Colonic mucosa (tissue), 4 donors: Measurements from ENCODE around the gene PTPRA. TPM values are rescaled to one million over a fixed set of nuclear protein-coding genes. Genes with fewer than 3 reads are reported as not detected.

Experiments used
- DNase-seq: peaks from one replicate; pipeline ENCODE4 v3.0.0-alpha.2; 2020
- H3K27ac ChIP-seq: fragments of 200-600 bp; one replicate; pipeline ENCODE4 v1.8.0; 2021
- H3K27me3 ChIP-seq: fragments of 200-600 bp; one replicate; pipeline ENCODE4 v1.8.0; 2021
- H3K36me3 ChIP-seq: fragments of 200-600 bp; one replicate; pipeline ENCODE4 v1.8.0; 2021
- H3K4me1 ChIP-seq: fragments of 200-600 bp; one replicate; pipeline ENCODE4 v1.8.0; 2021; ENCODE audit warnings: mild to moderate bottlenecking
- H3K4me3 ChIP-seq: fragments of 200-600 bp; one replicate; pipeline ENCODE4 v1.8.0; 2021
- H3K9ac ChIP-seq, 2 donors: one replicate each; pipeline ENCODE4 v1.7.0; 2013; ENCODE audit warnings: control low read depth in 2 of 2, low read depth in 2 of 2, low read length in 2 of 2
- H3K9me3 ChIP-seq: fragments of 200-600 bp; one replicate; pipeline ENCODE4 v1.8.0; 2021
- intact Hi-C: fragments of 100-400 bp; cut with DNase I; formaldehyde crosslinking; loops from one replicate; pipeline ENCODE4 v1.14.1; 2022
- total RNA-seq, 2 donors: library from RNA; stranded (reverse); fragmentation: NEBNext Ultra II Directional in 1 of 2; extraction: Animal tissue kit (Norgen Biotek cat#: 25700) in 1 of 2; gene quantifications; one replicate each; pipeline ENCODE4 v1.2.1, GENCODE V29; 2021
- TF ChIP-seq, protein P1 (sequence below): fragments of 200-600 bp; IDR thresholded peaks from one replicate; pipeline ENCODE4 v1.8.0; 2022; ENCODE audit warnings: antibody characterized with exemption, mild to moderate bottlenecking
- donor health status: healthy.
- donor health status: DM: no; HTN: no; CAD: no.
- donor health status: DM: no; HTN: no; CAD: no.

PTPRA gene
- total RNA-seq, 2 donors from 2014 or later = 30.3 to 55.2 TPM

DNA sequence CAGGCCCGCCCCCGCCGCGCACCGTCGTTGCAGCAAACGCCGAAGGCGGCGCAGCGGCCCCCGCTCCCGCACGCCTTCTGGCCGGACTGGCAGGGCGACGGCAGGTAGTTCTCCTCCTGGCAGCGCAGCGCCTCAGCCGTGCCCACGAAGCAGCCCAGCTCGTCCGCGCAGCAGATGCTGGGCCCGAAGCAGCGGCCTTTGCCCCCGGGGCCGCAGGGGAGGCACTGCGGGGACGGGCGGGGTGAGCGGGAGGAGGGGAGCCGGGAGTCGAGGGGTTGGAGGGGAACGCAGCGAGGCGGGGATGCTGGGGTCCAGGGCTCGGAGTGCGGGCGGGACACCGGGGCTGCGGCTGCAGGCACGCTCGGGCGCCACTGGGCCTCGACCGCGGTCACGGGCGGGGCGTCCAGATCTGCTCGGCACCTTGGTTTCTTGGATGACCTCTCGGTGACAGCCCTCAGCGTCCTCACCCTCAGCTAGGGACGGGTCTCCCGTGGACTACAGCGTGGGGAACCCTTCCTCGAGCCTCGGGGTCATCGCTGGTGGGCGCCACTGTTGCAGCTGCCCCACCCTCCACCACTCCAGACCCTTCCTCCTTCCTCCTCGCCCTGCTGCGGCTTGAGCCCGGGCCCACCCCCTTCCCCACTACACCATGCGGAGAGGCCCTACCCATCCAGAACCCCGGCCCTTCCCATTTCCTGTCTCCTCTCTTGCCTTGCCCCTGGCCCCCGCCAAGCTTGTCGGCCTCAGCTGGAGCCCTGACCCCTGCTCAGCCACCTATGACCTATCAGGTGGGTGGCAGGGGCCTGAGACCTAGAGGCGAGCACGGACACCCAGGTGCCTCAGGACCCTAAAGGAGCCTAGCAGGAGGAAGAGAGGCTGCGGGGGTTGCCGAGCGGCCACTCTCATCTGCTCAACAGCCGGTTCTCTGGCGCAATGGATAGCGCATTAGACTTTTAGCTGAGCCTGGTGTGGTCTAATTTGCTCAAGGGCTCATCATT lies 210.0 kb downstream of the PTPRA start:
- intact Hi-C loops = no loop called here
- no peak overlapping the region for H3K9ac ChIP-seq
- no peaks in the 10 kb centered on the region for H3K9me3 ChIP-seq
- H3K4me1 ChIP-seq = no peaks in the 10 kb centered on the region
- H3K36me3 ChIP-seq = no peaks in the 10 kb centered on the region
- no peak overlapping the region for H3K27ac ChIP-seq
- H3K4me3 ChIP-seq = no peak overlapping the region
- DNase-seq = no peak
- TF ChIP-seq, protein P1, sequence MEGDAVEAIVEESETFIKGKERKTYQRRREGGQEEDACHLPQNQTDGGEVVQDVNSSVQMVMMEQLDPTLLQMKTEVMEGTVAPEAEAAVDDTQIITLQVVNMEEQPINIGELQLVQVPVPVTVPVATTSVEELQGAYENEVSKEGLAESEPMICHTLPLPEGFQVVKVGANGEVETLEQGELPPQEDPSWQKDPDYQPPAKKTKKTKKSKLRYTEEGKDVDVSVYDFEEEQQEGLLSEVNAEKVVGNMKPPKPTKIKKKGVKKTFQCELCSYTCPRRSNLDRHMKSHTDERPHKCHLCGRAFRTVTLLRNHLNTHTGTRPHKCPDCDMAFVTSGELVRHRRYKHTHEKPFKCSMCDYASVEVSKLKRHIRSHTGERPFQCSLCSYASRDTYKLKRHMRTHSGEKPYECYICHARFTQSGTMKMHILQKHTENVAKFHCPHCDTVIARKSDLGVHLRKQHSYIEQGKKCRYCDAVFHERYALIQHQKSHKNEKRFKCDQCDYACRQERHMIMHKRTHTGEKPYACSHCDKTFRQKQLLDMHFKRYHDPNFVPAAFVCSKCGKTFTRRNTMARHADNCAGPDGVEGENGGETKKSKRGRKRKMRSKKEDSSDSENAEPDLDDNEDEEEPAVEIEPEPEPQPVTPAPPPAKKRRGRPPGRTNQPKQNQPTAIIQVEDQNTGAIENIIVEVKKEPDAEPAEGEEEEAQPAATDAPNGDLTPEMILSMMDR = no peak
- H3K27me3 ChIP-seq = peaks cover 38% of the 10 kb centered on the region

DNA sequence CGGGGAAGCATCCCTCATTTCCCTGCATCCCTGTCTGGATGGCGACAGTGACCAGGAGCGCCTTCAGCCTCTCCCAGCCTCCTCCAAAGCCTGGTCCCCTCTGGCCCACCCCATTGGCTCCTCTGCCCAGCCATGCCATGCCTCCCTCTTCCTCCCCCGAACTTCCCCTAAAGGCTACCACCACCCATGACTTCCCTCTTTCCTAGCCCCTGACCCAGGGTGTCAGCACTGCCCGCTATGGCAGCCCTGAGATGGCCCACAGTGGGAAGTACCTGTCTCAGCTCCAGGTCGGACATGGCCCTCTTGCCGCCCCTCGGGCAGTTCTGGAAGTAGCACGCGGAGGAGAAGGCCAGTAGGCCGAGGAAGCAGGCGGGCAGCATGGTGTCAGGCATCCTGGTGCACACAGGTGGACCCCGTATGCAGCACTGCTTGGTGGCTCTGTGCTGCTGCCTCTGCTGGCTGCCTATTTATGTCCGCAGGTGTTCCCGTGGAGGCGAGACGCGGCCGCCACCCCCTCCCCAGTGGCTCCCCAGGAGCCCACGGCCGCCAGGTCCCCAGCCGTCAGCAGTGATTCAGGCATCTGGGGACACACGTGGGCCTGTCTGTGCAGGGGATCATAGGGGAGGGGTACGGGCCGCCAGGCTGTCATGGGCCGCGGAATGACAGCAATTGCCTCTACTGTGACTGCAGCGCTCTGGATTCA lies 211.2 kb downstream of the PTPRA start, which contains the start of gene AVP:
Gene AVP (minus strand): TSS at position 442 of the 703 bp plus-strand sequence. CDS start 50 bp downstream, at position 392.
- peaks cover 38% of the 10 kb centered on the region for H3K27me3 ChIP-seq

DNA sequence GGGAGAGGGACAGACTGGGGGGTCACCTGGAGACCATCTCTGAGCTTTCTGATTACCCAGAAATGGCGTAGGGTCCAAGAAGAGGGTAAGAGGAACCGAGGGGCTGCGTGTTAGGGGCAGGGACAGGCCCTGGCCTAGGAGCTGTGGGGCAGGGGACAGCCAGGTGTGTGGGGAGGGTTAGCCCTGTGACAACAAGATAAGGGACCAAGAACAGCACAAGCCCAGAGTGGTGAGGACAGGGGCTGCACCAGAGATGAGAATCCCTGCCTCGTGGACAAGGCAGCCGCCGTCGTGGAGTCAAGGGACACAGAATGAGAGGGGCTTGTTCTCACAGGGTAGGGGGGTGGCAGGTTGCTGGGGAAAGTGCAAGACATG lies 211.7 kb downstream of the PTPRA start:
- Histone ChIP-seq H3K9me3 (no peaks in the 10 kb centered on the region), H3K4me1 (no peaks in the 10 kb centered on the region), H3K27me3 (peaks cover 38% of the 10 kb centered on the region), H3K27ac (no peak overlapping the region), H3K4me3 (no peak overlapping the region), H3K36me3 (no peaks in the 10 kb centered on the region), H3K9ac (no peak overlapping the region)
- TF ChIP-seq, protein P1 = no peak
- intact Hi-C loops = no loop called here
- no peak for DNase-seq

More for the DNA sequence above, 211.2 kb downstream of the PTPRA start, which contains the start of gene AVP:
- TF ChIP-seq, protein P1 = no peak
- Histone ChIP-seq H3K4me1 (no peaks in the 10 kb centered on the region), H3K36me3 (no peaks in the 10 kb centered on the region), H3K4me3 (no peak within 1 kb of the TSS), H3K27ac (no peak within 1 kb of the TSS), H3K9ac (no peak within 1 kb of the TSS), H3K9me3 (no peaks in the 10 kb centered on the region)
- intact Hi-C loops = no loop called here
- no peak for DNase-seq

DNA sequence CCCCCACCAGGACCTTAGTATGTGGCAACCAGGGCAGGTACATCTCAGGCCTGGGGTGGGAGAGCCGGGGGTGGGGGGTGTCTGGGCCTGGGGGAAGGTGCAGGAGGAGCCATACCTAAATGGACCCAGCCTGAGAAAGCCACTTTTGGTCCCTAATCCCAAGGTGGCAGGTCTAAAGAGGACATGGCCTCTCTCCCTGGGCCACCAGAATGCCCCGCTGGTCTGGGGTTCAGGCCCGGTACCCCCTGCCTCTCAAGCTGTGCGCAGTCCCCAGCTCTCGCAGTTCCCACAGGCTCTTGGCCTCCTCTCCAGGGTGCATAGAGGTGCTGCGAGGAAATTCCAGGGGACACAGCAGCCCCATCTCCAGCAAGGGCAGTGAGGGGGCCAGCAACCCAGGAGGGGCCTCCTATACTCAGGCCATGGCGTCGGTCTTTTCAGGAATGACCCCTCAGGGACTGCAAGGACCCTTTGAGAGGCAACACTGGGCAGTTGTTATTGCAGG lies 212.3 kb downstream of the PTPRA start:
- Histone ChIP-seq H3K4me1 (no peaks in the 10 kb centered on the region), H3K9ac (no peak overlapping the region), H3K27me3 (peaks cover 38% of the 10 kb centered on the region), H3K36me3 (no peaks in the 10 kb centered on the region), H3K9me3 (no peaks in the 10 kb centered on the region), H3K4me3 (no peak overlapping the region), H3K27ac (no peak overlapping the region)
- TF ChIP-seq, protein P1 = no peak
- no peak for DNase-seq
- intact Hi-C loops = no loop called here

DNA sequence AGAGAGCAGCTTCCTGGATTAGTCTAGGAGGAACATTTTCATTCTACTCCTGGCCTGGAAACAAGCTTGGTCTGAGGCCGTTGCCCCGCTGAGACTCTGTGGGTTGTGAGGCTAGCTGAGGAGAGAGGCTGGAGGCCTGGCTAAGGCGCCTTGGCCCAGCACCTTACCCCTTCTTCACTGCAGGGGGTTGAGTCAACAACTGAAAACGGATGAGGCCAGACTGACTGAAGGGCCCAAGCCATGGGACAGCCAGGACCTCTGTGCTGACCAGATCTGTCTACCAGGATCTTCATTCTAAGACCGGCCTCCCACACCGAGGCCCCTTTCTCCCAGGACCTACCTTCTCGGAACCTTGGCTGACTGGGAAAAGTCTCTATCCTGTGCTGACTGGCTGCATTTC lies 214.8 kb downstream of the PTPRA start:
- Histone ChIP-seq H3K4me1 (no peaks in the 10 kb centered on the region), H3K27ac (no peak overlapping the region), H3K9ac (no peak overlapping the region), H3K27me3 (peaks cover 23% of the 10 kb centered on the region), H3K36me3 (no peaks in the 10 kb centered on the region), H3K9me3 (no peaks in the 10 kb centered on the region), H3K4me3 (no peak overlapping the region)
- DNase-seq = no peak
- intact Hi-C loops = no loop called here
- TF ChIP-seq, protein P1 = no peak
